MG63 (cell line): Measurements from ENCODE around the gene SP6. TPM values are rescaled to one million over a fixed set of nuclear protein-coding genes. Genes with fewer than 3 reads are reported as not detected.

Experiments used
- DNase-seq: peaks from one replicate; pipeline ENCODE4 v3.0.0-alpha.2; 2020
- H3K27me3 ChIP-seq: fragments of 250-450 bp; sonication (Bioruptor Pico); 2 replicates; pipeline ENCODE4 v1.5.1; 2020; ENCODE audit warnings: mild to moderate bottlenecking, moderate library complexity
- H3K36me3 ChIP-seq: fragments of 250-450 bp; sonication (Bioruptor Pico); 2 replicates; pipeline ENCODE4 v1.5.1; 2020; ENCODE audit warnings: mild to moderate bottlenecking, moderate library complexity
- H3K4me3 ChIP-seq: fragments of 250-450 bp; sonication (Bioruptor Pico); 2 replicates; pipeline ENCODE4 v1.5.1; 2020; ENCODE audit warnings: mild to moderate bottlenecking, moderate library complexity
- H3K9me3 ChIP-seq: fragments of 250-450 bp; sonication (Bioruptor Pico); 2 replicates; pipeline ENCODE4 v1.5.1; 2020; ENCODE audit warnings: mild to moderate bottlenecking, moderate library complexity
- total RNA-seq: library from RNA; depleted of rRNA; stranded (reverse); fragments of >200 nt; shearing (Covaris generic); gene quantifications from 2 replicates; pipeline ENCODE4 v1.2.3, GENCODE V29; 2014; ENCODE audit warnings: low replicate concordance

Gene SP6
- total RNA-seq, 1 experiment from 2014 or later, result not detected

DNA sequence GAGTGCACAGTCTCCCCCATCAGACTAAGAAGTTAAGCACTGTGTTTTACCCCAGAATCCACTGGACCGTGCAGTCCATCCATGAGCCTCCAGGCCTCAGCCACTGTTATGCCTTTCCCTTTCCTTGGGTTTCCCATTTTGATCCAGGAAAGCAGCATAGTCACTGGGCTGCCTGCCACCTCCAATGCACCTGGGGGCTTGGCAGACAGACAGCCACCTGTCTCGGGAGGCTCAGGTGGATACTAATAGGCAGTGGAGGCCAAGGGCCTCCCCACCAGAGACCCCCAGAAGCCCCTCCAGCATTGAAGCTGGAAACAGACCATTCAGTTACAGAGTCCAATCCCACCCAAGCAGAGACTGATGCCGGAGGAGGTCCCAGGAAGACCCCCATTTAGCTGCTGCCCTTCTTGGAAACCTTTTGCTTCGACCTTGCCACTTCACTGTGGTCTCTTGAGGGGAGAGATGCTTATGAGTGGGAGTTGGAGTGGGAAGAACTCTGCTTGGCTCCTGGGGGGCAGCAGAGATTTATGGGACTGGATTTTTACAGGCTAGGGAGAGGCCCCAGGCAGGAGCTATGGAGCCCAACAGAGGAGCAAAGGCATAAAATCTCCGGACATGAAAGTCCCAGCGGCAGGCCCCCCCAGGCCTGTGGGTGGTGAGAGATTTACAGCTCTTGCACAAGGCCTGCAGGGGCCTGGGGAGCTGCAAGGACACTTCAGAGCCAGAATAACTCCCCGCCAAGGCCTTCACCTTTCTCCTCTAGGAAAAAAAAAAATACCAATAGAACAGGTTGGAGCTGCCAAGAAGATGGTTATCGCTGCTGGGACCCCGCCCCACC lies 32.8 kb upstream of the SP6 start:
- Histone ChIP-seq H3K27me3 (no peaks in the 10 kb centered on the region), H3K36me3 (no peaks in the 10 kb centered on the region), H3K4me3 (no peak overlapping the region), H3K9me3 (no peaks in the 10 kb centered on the region)
- no peak for DNase-seq

DNA sequence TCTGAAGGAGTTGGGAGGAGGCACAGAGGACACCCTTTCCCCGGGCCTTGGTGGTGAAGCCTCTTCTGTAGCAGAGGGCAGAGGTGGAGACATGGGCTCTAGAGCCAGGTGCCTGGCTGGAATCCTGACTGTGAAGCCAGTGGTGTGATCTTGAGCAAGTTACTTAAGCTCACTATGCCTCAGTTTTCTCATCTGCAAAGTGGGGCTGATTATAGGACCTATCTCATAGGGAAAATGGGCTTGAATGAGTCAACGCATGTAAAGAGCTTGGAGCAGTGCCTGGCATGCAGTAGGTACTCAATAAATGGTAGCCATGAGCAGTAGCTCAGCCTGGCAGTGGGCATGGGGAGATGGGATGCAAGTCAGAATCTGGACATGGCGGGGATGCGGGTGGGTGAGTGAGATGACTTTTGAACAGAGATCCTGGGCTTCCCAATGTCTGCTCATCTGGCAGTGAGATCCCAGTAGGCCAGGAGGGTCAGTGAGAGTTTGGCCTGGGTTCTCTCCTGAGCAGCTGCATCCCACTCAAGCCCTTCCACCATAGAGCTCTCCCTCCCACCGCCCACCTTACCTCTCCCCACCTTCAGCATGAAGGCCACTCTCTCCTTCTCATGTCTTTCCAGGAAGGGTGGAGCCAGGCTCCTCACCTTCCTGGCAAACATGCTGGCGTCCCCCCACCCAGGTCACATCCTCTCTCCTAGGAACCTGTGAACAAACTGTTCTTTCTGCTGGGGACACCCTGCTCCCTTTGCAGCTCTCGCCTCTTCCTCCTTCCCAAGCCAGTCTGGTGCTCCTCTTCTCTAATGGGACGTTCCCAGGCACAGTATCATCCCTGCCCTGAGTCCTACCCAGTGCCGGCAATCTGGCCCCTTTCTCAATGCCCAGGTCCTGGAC lies 32.0 kb upstream of the SP6 start:
- DNase-seq, result no peak
- no peaks in the 10 kb centered on the region for H3K27me3 ChIP-seq
- no peaks in the 10 kb centered on the region for H3K36me3 ChIP-seq
- H3K9me3 ChIP-seq, result no peaks in the 10 kb centered on the region
- peak overlapping the region; percentile 29 for H3K4me3 ChIP-seq

DNA sequence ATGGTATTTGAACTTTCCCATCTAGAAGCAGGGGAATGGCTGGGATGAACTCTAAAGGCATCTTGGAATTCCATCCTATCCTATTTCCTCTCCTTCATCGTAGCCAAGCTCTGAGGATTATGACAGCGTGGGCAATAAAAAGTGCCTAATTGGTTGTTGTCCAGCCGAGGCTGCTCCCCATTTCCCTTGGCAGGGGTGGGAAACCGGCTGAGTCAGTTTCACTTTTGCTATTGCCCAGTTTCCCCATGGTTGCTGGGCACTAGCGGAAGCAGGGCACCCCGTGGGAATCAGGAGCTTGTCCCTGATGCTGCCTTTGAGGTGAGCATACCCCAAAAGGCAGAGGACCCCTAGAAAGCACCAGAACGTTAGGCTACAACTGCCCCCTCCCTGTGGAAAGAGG lies 31.3 kb upstream of the SP6 start:
- H3K36me3 ChIP-seq, result no peaks in the 10 kb centered on the region
- peak; percentile 83 for DNase-seq
- no peaks in the 10 kb centered on the region for H3K27me3 ChIP-seq
- no peaks in the 10 kb centered on the region for H3K9me3 ChIP-seq
- peak overlapping the region; percentile 29 for H3K4me3 ChIP-seq

DNA sequence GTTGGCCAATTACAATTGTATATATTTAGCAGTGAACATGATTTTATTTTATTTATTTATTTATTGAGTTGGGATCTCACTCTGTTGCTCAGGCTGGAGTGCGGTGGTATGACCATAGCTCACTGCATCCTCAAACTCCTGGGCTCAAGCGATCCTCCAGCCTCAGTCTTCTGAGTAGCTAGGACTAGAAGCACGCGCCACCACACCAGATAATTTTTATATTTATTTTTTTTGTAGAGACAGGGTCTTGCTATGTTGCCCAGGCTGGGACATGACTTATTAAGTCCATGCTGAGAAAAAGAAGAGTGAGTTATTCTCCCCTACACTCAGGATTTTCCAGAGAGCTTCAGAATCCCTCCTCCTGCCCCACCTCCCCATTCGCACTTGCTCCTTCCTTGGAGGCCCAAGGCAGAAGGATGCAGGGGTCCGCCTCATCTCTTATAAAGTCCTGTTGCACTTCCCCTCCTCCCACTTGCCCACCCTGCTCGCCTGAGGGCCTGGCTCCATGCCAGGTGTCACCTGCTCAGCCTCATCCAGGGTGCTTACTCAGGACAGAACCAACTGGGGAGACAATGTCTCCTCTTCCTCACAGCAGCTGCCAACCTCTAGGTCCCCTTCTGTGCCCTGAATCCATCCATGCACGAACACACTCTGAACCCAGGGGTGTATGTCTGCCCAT lies 29.0 kb upstream of the SP6 start:
- H3K9me3 ChIP-seq, result no peaks in the 10 kb centered on the region
- H3K36me3 ChIP-seq, result no peaks in the 10 kb centered on the region
- no peak overlapping the region for H3K4me3 ChIP-seq
- no peak for DNase-seq
- H3K27me3 ChIP-seq, result no peaks in the 10 kb centered on the region

GRCh38 chr17:47879028-47879585 lies 28.1 kb upstream of the SP6 start:
- Histone ChIP-seq H3K27me3 (no peaks in the 10 kb centered on the region), H3K9me3 (no peaks in the 10 kb centered on the region), H3K36me3 (no peaks in the 10 kb centered on the region), H3K4me3 (no peak overlapping the region)
- no peak for DNase-seq

- no peak for DNase-seq
- Histone ChIP-seq H3K9me3 (no peaks in the 10 kb centered on the region), H3K27me3 (no peaks in the 10 kb centered on the region), H3K36me3 (no peaks in the 10 kb centered on the region), H3K4me3 (no peak overlapping the region)
Observed at GRCh38 chr17:47878203-47879027, 27.5 kb upstream of the SP6 start.

- no peaks in the 10 kb centered on the region for H3K27me3 ChIP-seq
- H3K36me3 ChIP-seq, result no peaks in the 10 kb centered on the region
- DNase-seq, result no peak
- no peak overlapping the region for H3K4me3 ChIP-seq
- H3K9me3 ChIP-seq, result no peaks in the 10 kb centered on the region
Observed at GRCh38 chr17:47877368-47878034, 26.5 kb upstream of the SP6 start.

DNA sequence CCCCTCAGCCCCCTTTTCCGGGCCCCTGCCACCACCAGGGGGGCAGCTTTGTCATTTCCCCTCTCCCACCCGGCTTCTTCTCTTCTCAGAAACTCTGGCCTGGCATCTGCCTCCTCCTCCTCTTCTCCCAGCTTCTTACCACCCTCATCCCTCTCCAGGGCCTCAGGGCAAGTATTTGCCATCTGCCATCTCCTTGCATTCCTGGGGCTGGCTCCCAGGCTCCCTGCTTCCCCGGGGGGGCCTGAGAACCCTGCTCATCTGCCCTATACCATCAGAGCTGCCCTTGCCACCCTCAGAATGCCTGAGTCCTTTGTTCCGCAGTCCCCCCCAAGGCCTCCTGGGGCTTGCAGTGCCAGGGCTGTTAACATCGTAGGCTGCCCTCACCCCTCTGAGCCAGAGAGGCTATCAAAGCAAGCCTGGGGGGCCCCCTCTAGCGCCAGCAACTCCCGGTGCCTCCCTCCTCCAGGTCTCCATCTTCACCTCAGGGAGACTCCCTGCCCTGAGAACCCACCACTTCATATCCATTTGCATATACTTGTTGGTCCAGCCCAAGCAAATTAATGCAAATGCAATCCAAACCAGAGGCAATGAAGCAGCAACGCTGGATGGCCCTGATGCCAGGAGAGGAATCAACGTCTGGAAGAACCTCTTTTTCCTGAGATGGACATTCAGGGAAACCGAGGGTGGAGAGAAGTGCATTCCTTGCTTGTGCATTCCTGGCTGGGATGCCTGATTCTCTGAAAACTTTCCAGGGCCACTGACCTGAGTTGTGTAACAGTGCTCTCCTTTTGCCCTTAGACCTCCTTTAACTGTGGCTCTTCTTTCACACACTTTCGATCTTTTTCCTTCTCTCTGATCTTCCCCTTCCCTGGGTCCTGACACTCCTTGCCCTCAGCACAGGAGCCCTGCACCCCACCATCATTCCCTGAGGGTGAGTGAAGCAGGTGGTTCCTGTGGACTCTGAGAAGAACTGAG lies 24.3 kb upstream of the SP6 start:
- Histone ChIP-seq H3K27me3 (no peaks in the 10 kb centered on the region), H3K4me3 (no peak overlapping the region), H3K9me3 (no peaks in the 10 kb centered on the region), H3K36me3 (no peaks in the 10 kb centered on the region)
- no peak for DNase-seq

- Histone ChIP-seq H3K27me3 (no peaks in the 10 kb centered on the region), H3K4me3 (no peak overlapping the region), H3K9me3 (no peaks in the 10 kb centered on the region), H3K36me3 (no peaks in the 10 kb centered on the region)
- no peak for DNase-seq
Observed at GRCh38 chr17:47873200-47874090, 22.5 kb upstream of the SP6 start.

- Histone ChIP-seq H3K4me3 (no peak overlapping the region), H3K27me3 (no peaks in the 10 kb centered on the region), H3K9me3 (no peaks in the 10 kb centered on the region), H3K36me3 (no peaks in the 10 kb centered on the region)
- no peak for DNase-seq
Observed at GRCh38 chr17:47872651-47873161, 21.7 kb upstream of the SP6 start.

GRCh38 chr17:47872019-47872650 lies 21.2 kb upstream of the SP6 start:
- Histone ChIP-seq H3K36me3 (no peaks in the 10 kb centered on the region), H3K27me3 (no peaks in the 10 kb centered on the region), H3K9me3 (no peaks in the 10 kb centered on the region), H3K4me3 (no peak overlapping the region)
- DNase-seq, result no peak

DNA sequence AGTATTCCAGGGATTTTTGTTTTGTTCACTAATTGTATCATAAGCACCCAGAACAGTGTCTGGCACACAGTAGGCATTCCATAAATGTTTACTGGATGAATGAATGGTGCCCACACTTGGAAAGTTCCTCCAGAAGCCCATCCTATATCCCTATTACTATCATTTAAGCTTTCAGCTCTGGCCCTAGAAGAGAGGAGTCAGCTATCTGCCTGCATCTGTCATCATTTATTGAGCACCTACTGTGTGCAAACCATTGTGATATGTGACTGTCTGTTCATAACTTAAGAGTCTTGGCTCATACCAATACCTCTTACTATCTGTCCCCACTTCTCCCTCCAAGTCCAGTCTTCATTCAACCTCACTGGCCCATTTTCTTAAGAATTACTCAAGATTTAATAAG lies 20.1 kb upstream of the SP6 start:
- DNase-seq, result no peak
- Histone ChIP-seq H3K36me3 (no peaks in the 10 kb centered on the region), H3K4me3 (no peak overlapping the region), H3K27me3 (no peaks in the 10 kb centered on the region), H3K9me3 (no peaks in the 10 kb centered on the region)

- no peaks in the 10 kb centered on the region for H3K27me3 ChIP-seq
- no peak overlapping the region for H3K4me3 ChIP-seq
- DNase-seq, result no peak
- no peaks in the 10 kb centered on the region for H3K36me3 ChIP-seq
- H3K9me3 ChIP-seq, result no peaks in the 10 kb centered on the region
Observed at GRCh38 chr17:47870056-47870455, 19.1 kb upstream of the SP6 start.
